Pulmonary artery endothelial cell (primary cell): Measurements from ENCODE around the gene FAM47C. TPM values are rescaled to one million over a fixed set of nuclear protein-coding genes. Genes with fewer than 3 reads are reported as not detected.
"Not testable (repeated sequence)": the region's sequence is repeated elsewhere in the genome, so short reads cannot be mapped to it uniquely, and the experiment has no call there.

Experiments
- DNase-seq: peaks from one replicate; pipeline ENCODE4 v3.0.0-alpha.2; 2011; ENCODE audit warnings: low read depth, low spot score
- total RNA-seq: library from RNA; depleted of rRNA; stranded (reverse); fragments of >200 nt; gene quantifications from 2 replicates; pipeline ENCODE4 v1.2.3, GENCODE V29; 2014

The FAM47C gene
- total RNA-seq: not detected in 2 replicates

- not testable (repeated sequence) for DNase-seq
Observed at GRCh38 chrX:37008182-37008581, at the start of gene FAM47C. Gene FAM47C (plus strand): TSS chrX:37008366. CDS start chrX:37008411, 45 bp downstream.

DNA sequence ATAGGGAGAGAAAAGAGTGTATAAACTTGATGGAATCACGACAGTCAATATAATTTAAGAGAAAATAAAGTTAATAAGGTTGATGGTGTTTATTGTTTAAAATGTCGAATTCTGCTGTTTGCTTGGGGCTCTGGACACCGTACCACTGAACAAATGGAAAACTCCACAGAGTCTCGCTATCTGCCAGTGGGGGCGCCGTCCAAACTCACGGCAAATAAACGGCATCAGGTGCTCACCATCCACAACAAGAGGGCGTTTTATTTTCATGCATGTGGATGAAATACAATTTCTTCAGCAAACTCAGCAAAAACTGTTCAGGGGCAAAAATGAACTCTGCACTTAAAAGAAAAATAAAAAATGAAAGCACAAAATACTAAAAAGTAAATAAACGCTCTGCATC lies 46.6 kb upstream of the FAM47C start:
- DNase-seq: no peak

- DNase-seq: no peak
Observed at GRCh38 chrX:36963069-36963808, 44.9 kb upstream of the FAM47C start.

DNA sequence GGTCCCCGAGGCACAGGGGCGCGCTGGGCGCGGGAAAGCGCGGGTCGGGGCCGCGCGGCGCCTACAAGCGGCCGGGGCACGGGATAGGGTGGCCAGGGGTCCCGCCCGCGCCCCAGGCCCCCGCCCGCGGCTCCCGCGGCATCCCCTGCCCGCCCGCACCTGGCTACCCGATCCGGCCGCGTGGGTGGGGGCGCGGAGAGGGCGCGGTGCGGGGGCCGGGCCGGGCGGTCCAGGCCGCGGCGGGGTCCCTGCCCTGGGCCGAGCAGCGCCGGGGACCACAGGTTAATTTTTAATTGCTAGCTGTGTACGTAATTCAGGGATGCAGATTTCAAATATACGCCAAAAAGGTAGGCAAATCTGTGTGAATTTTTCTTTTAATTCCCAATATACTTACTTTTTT lies 44.3 kb upstream of the FAM47C start:
- DNase-seq: no peak

- DNase-seq: no peak
Observed at GRCh38 chrX:36973575-36973974, 34.6 kb upstream of the FAM47C start.

DNA sequence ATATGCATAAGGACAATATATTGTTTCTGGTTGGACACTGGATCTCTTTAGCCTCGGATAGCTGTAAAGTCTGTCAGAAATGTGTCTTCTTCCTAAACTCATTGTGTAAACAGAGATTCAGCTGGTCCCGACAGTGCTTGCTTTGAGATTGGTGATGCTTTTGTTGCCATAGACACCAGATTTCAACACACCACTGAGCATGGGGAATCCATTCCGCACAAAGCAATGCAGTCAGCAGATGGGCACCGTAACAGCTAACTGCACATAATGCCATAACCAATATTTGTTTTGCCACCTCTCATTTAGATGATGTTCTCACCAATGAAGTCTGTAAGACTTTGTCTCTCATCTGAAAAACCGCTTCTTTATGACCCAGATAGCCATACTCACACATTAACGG lies 33.3 kb upstream of the FAM47C start:
- DNase-seq: no peak

DNA sequence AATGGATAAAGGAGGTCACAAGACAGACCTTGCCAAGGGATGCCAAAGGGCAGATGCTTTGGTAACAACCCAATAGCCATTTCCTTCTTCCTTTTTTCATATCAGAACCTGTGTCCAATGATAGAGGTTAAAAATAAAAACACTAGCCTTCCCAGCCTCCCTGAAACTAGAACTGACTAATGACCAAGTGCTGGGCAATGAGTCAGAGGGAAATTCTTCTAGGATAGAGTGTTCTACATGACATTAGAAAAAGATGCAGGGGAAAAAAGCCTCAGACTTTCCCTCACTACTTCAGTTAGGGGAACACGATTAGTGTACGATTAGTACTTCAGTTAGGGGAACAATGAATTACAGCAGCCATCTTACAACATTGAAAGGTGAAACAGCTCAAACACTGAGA lies 29.3 kb upstream of the FAM47C start:
- no peak for DNase-seq

GRCh38 chrX:36983831-36984230 lies 24.3 kb upstream of the FAM47C start:
- DNase-seq: no peak

- DNase-seq: not testable (repeated sequence)
Observed at GRCh38 chrX:36985416-36986209, 22.6 kb upstream of the FAM47C start.

- no peak for DNase-seq
Observed at GRCh38 chrX:36986231-36986630, 21.9 kb upstream of the FAM47C start.

DNA sequence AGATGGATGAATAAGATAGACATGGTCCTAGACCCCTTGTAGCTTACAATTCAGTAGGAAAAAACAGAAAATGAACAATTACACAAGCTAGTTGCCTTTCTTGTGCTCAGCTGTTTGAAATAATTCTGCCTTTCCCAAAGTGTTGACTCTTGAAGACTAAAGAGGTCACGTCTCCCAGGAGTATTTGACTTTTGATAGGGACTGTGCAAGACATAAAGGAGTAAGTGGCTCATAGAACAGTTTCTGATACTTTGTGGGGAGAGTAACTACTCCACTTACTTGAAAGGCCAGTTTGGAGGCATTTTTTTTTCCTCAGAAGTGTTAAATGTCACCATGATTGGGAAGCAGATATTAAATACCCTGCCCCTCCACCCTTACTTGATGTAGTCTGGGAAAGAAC lies 21.0 kb upstream of the FAM47C start:
- DNase-seq: not testable (repeated sequence)

DNA sequence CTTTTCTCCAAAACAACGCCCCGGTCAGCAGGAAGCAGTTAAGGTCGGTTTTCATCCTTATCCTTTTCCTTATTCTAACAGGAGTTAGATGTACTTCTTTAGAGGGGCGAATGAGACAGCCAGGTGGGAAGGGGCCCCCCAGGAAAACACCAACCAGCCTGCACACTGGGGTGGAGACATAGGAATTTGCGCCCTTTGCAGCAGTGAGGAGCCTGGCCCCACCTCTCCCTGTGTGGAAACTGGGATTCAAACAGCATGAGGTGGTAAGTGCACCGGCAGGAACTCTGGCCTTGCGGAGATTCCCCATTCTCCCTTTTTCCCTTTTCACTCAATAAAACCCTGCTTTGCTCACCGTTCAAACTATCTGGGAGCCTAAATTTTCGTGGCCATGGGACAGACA lies 8.0 kb upstream of the FAM47C start:
- DNase-seq: no peak

DNA sequence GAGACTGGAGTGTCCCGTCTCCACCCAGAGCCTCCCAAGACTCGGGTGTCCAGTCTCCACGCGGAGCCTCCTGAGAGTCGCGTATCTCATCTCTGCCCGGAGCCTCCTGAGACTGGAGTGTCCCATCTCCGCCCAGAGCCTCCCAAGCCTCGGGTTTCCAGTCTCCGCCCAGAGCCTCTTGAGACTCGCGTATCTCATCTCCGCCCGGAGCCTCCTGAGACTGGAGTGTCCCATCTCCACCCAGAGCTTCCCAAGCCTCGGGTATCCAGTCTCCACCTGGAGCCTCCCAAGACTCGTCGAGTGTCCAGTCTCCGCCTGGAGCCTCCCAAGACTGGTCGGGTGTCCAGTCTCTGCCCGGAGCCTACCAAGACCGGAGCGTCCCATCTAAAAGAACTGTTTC lies 2.3 kb downstream of the FAM47C start:
- no peak for DNase-seq

- not testable (repeated sequence) for DNase-seq
Observed at GRCh38 chrX:37034260-37034659, 26.1 kb downstream of the FAM47C start.

GRCh38 chrX:37036674-37037220 lies 28.6 kb downstream of the FAM47C start:
- not testable (repeated sequence) for DNase-seq

DNA sequence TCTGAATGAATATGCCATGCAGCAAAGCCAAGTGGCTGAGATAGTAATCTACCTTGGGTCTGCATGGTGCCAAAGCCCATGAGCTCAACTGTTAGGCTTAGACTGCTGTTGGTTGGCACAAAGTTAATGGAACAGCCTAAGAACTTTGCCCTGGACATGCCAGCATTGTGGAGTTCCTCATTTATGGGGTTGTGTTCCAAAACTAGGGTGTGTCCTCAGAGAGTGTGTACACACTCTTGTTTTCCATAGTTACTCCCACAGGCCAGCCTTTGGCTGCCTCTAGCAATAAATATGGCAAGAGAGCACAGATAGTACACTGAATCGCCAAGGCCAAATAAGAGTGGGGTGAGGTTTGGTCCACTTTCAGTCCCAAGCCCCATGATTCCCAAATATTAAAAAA lies 30.6 kb downstream of the FAM47C start:
- DNase-seq: not testable (repeated sequence)

DNA sequence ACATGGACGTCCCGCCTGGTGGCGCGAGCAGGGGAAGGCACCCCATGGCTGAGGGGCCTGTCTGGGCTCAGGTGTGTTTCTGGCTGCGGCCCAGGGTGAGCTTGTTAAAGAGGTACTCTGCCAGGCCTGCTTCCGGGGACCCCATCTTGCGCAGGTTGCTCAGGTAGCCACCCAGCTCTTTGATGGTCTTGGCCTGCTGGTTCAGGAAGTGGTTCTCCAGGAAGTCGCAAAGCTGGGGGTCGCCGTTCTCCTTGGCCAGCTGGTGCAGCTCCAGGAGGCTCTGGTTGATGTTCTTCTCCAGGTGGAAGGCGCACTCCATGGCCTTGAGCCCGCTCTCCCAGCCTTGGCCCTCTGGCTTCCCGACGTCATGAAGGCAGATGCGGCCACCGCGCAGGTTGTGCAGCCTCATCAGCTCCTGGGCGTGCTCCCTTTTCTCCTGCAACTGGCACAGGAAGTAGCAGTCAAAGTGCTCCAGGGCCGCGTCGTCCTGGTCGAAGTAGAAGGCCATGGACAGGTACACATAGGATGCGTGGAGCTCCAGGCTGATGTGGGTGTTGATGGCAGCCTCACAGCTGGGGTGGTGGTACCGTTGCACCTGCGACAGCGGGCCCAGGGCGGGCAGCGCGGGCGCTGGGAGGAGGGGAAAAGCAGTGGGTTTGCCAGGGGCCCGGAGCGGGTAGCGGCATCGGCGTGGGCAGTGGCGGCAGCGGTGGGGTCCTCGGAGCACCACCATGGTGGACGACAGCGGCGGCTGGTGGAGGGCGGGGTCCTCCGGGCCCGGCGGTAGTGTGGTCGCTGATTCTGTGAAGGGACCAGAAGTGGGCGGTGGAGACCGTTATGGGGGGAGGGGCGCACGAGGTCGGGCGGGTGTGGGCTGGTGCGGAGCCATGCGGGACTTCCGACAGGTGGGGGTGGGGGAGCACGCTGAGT lies 35.1 kb downstream of the FAM47C start:
- not testable (repeated sequence) for DNase-seq

GRCh38 chrX:37047776-37048175 lies 39.6 kb downstream of the FAM47C start:
- DNase-seq: no peak

GRCh38 chrX:37057572-37057971 lies 49.4 kb downstream of the FAM47C start:
- not testable (repeated sequence) for DNase-seq

GRCh38 chrX:37060999-37061398 lies 52.8 kb downstream of the FAM47C start:
- DNase-seq: no peak
